GM12892 (cell line): ENCODE data around the gene EPN3.
A peak's percentile ranks its signal among the peaks of the same experiment; 100 is the strongest.

ENCODE experiments used
- DNase-seq: peaks from one replicate; pipeline ENCODE4 v3.0.0; 2011; ENCODE audit not compliant: insufficient read length
- FAIRE-seq: peaks from 2 replicates; lab custom pipeline; 2011; peaks lifted over from hg19 to GRCh38; lab: Jason Lieb, UNC
- POLR2A ChIP-seq: IDR thresholded peaks from 2 replicates; pipeline ENCODE4 v1.6.1; 2011; ENCODE audit warnings: low read depth, low read length, control low read depth
- POLR2AphosphoS5 ChIP-seq: IDR thresholded peaks from 2 replicates; pipeline ENCODE4 v1.6.1; 2011; ENCODE audit warnings: low read depth, low read length, control low read depth
- TAF1 ChIP-seq: IDR thresholded peaks from 2 replicates; pipeline ENCODE4 v1.6.1; 2011; ENCODE audit warnings: low read depth, mild to moderate bottlenecking, control low read depth, low read length, borderline replicate concordance

EPN3 gene

GRCh38 chr17:50558091-50558490 is 25.6 kb downstream of the EPN3 start:
- TF ChIP-seq POLR2AphosphoS5: no peak
- no peak for TF ChIP-seq POLR2A
- TF ChIP-seq TAF1: no peak
- FAIRE-seq: no peak
- DNase-seq: no peak

DNA sequence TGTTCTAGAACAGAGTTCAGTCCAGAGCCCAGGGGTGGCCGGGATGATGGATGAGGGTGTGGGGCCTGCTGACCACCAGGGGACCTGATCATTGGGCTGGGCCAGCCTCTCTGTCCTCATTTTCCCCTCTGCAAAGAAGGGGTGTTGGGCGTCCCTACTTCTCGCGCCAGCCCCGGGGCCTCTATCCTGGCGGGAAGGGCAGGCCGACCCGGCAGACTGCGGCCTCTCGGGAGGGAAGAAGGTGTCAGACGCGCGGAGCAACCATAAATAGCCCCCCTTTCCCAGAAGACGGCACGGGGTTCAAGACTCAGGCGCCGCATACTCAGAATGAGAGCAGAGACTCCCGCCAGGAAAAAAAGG is 26.0 kb downstream of the EPN3 start:
- no peak for FAIRE-seq
- TF ChIP-seq TAF1 (no peak), POLR2AphosphoS5 (no peak), POLR2A (no peak)
- DNase-seq: no peak

DNA sequence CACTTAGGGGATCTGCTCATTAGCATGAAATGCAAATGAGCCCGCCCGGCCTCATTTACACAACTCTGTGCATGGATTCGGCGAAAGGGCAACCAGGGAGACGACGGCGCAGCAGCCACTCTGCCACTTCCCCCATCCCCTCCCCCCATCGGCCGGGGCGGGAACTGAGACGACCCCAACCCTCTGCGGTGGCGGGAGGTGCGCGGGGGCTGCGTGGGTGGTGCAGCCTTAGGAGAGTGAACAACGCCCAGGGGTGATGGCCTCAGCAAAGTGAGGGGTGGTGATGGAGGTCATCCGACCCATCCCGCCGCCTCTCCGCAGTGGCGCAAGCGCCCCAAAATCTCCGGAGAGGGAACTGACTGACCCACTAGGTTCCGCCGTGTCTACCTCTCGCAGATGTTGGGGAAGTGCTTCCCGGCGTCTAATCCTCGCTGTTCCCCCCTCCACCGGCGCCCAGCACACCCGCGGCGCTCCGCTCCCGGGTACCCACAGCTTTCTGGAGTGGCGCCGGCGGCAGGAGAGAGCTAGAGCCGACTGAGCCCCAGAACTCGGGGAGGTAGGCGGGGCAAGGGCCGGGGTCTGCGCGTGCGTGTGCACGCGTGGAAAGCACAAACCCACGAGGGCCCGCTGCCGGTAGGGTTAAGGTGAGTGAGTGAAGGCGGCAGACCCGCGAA is 26.5 kb downstream of the EPN3 start:
- FAIRE-seq (no peak), DNase-seq (no peak)
- TF ChIP-seq TAF1: no peak
- TF ChIP-seq POLR2A: no peak
- no peak for TF ChIP-seq POLR2AphosphoS5

DNA sequence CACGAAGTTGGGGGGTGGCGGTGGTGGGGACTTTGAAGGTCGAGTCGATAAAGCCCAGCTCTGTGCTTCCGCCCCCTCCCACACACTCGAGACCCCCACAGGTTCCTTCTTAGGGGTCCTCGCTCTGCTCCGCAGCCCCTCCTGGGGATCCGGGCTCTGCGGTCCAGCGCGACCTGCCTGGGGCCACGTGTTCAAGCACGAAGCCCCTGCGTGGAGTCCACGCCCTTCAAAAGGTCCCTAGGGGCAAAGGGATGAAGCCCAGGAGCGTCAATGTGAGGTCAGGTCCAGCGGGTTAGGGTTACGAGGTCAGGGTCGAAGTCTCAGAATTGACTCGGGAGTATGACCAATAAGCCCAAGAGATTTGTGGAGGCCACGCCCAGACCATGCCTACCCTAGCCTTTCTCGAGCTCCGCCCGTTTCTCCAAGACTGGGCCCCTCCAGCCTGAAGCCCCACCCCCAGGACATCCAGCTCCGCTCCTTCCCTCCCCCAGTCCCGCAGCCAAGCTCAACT is 27.2 kb downstream of the EPN3 start:
- TF ChIP-seq POLR2AphosphoS5 (no peak), TAF1 (no peak), POLR2A (no peak)
- FAIRE-seq (peak; percentile 60), DNase-seq (no peak)

GRCh38 chr17:50560185-50560824 is 27.8 kb downstream of the EPN3 start, which contains the start of gene CACNA1G:
TSS of gene CACNA1G (plus strand) at chr17:50560715. CDS start at chr17:50561460, 745 bp downstream.
- TF ChIP-seq POLR2AphosphoS5 (no peak), TAF1 (no peak), POLR2A (no peak)
- peak; percentile 99 for DNase-seq

GRCh38 chr17:50560931-50561745 is 28.6 kb downstream of the EPN3 start:
- FAIRE-seq (no peak), DNase-seq (no peak)
- no peak for TF ChIP-seq POLR2A
- TF ChIP-seq TAF1: no peak
- no peak for TF ChIP-seq POLR2AphosphoS5

More at GRCh38 chr17:50560185-50560824, 27.8 kb downstream of the EPN3 start, which contains the start of gene CACNA1G:
- peak; percentile 93 for FAIRE-seq

GRCh38 chr17:50561746-50562141 is 29.2 kb downstream of the EPN3 start:
- TF ChIP-seq POLR2AphosphoS5 (no peak), TAF1 (no peak), POLR2A (no peak)
- no peak for FAIRE-seq
- no peak for DNase-seq

DNA sequence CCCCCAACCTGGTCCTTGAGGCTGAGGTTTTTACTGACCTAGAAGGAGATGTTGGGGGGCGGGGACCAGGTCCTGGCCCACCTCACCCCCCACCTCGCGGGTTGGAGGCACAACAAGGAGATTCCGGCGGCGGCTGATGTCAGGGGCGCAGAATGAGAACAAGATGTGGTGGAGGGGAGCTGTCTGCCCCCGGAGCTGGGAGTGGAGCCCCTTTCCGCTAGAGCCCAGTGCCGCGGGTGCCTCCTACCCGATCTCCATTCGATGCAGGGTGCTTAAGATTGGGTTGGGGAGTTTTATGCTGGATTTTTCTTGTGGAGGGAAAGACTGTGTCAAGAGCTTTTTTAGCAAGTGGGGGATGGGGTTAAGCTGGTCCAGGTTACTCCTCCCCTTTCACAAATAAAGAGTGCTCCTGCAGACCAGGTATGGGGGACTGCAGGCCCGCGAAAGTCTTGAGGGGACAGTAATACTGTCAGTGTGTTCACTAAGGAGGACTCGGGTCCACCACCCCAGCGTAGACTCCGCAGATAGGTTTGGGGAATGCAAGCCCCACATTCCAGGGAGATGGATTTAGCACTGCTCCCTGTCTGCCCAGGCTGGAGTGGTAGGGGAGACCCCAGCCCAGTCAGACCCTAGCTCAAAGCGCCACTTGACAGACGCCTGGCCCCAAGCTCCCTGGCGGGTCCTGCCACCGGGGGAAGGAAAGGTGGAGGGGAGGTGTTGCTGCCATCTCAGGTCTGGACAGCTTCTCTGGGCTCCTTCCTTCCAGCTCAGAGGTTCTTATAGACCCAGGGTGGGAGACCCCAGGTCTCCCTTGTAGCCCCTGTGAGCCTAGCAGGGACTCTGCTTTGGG is 29.9 kb downstream of the EPN3 start:
- FAIRE-seq (no peak), DNase-seq (no peak)
- no peak for TF ChIP-seq POLR2A
- no peak for TF ChIP-seq TAF1
- no peak for TF ChIP-seq POLR2AphosphoS5

DNA sequence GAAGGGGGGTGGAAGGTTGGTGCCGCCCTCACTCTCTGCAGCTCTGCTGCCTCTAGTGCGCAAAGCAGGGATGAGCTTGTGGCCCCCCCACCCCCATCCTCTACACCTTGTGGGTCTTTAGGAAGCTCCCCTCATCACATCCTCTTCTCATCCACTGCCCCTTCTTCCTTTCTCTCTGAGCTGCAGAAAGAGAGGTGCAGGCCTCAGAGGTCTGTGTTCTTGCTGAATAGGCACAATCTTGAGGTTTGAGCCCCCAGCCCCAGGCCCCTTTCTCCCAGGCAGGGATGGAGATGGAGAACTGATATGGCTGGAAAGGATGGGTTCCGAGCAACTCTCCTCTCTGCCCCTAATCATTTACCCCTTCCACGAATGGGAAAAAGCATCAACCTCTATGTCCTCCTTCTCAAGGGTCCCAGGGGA is 30.6 kb downstream of the EPN3 start:
- TF ChIP-seq POLR2AphosphoS5 (no peak), POLR2A (no peak), TAF1 (no peak)

GRCh38 chr17:50564916-50565315 is 32.4 kb downstream of the EPN3 start:
- FAIRE-seq (no peak), DNase-seq (no peak)
- TF ChIP-seq POLR2AphosphoS5 (no peak), POLR2A (no peak), TAF1 (no peak)

More for the DNA sequence above, 30.6 kb downstream of the EPN3 start:
- FAIRE-seq (no peak), DNase-seq (no peak)
